Activated CD4-positive, CD25-positive, alpha-beta regulatory T cell treated with anti-CD3 and anti-CD28 coated beads, Interleukin-2, amount 50 U/mL, for 16 hours (primary cell): Measurements from ENCODE around the gene ENO2.

Experiments used
- DNase-seq: peaks from one replicate; pipeline ENCODE4 v3.0.0-alpha.2; 2020; ENCODE audit warnings: low read depth, low spot score

Gene ENO2

DNA sequence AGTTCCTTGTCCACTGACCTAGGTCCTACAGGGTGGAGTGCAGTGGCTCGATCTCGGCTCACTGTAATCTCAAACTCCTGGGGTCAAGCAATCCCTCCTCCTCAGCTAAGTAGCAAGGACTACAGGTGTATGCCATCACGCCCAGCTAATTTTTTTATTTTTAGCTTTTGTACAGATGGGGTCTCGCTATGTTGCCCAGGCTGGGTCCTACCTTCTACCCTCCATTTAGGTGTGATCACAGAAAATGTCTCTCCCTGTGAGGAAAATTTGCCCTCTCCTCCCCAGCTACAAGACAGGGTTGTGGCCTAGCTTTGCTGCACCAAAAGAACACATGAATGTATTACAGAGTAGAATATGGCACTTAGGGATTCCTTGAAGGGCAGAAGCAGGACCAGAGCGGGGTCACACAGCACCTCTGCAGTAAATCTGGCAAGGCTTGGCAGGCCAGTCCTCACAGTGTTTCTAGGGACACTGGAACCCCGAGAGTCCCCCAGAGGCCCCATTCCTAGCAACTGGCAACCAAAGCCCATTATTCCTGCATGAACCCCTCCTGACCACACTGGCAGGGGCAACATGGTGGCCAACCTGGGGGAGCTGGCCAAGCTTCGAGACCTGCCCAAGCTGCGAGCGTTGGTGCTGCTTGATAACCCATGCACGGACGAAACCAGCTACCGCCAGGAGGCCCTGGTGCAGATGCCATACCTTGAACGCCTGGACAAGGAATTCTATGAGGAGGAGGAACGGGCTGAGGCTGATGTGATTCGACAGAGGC, 2.0 kb upstream of the ENO2 start:
- no peak for DNase-seq

- no peak for DNase-seq
Observed at GRCh38 chr12:6914947-6915788, 788 bp downstream of the ENO2 start.

GRCh38 chr12:6915789-6916285, 1.5 kb downstream of the ENO2 start:
- no peak for DNase-seq

DNA sequence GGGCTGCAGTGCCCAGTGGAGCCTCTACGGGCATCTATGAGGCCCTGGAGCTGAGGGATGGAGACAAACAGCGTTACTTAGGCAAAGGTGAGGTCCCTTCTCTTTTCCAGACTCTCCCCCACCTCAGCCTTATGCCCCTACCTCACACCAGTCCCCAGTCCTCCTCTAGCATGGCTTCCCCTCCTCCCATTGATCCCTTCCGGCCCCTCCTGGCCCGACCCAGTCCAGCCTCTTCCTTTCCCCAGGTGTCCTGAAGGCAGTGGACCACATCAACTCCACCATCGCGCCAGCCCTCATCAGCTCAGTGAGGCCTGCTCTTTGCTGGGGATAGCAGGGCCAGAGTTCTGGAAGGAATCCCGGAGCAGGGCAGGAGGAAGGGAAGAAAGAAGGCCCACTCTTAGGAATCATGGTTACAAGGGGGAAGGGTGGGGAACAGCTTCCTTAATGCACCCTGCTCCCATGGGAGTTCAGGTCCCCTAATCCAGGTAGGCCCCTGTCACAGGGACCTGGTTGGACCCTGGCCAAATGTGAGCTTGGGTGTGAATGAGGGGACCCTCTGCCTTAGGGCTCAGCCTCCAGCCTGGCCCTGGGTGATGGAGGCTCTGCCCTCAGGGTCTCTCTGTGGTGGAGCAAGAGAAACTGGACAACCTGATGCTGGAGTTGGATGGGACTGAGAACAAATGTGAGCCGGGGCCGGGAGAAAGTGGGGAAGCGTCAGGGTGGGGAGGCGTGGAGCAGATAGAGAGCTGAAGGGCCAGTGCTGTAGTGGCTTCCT, 2.2 kb downstream of the ENO2 start:
- DNase-seq, result no peak

DNA sequence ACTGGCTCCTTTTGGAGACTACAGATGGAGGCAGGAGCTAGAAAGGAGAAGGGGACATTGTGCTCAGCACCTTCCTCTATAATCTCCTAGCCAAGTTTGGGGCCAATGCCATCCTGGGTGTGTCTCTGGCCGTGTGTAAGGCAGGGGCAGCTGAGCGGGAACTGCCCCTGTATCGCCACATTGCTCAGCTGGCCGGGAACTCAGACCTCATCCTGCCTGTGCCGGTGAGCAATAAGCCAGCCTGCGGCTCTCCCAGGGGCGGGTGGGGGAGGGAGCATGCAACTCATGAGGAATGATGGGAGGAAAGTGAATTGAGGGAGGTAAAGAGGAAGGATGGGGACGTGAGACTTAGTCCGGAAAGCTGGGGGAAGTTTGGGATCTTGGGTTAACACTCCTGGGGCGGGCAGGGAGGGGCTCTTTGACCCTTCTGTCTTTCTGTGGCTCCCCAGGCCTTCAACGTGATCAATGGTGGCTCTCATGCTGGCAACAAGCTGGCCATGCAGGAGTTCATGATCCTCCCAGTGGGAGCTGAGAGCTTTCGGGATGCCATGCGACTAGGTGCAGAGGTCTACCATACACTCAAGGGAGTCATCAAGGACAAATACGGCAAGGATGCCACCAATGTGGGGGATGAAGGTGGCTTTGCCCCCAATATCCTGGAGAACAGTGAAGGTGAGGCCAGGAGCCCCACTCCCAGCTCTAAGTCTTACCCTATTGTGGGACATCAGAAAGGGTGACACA, 3.3 kb downstream of the ENO2 start:
- DNase-seq, result no peak

DNA sequence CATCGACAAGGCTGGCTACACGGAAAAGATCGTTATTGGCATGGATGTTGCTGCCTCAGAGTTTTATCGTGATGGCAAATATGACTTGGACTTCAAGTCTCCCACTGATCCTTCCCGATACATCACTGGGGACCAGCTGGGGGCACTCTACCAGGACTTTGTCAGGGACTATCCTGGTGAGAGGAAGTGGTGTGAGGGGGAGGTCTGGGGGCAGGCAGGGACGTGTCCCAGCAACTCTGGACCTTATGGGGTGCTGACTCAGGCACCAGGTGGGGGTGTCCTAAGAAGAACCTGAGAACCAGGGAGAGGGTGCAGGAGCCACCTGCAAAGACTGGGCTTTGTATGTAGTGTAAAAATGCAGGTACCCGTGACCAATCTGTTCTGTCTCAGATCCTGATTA, 5.2 kb downstream of the ENO2 start:
- no peak for DNase-seq

- DNase-seq, result no peak
Observed at GRCh38 chr12:6921539-6921938, 7.2 kb downstream of the ENO2 start.

DNA sequence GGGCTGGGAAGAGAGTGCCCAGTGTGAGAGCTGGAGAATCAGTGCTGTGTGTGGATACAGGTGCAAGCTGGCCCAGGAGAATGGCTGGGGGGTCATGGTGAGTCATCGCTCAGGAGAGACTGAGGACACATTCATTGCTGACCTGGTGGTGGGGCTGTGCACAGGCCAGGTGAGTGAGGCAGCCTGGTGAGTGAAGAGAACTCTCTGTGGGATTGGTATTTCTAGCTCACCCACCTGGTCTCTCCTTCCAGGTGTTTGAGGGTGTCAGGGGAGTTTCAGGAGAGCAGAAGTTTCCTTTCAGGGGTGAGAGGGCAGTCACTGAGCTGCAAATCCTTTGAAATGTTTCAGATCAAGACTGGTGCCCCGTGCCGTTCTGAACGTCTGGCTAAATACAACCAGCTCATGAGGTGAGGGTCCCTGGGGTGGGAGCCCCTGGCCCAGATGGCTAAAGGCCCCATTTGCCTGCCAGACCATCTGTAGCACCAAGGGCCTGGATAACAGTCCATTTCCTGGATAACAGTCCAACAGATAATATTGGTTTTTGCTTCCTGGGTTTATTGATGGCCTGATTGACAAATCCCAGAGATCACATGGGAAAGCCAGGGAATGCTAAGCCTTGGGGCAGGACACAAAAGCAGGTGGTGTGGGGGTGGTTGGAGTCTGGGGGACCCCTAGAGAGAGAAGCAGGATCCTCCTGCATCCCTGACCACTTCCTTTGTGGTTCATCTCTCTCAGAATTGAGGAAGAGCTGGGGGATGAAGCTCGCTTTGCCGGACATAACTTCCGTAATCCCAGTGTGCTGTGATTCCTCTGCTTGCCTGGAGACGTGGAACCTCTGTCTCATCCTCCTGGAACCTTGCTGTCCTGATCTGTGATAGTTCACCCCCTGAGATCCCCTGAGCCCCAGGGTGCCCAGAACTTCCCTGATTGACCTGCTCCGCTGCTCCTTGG, 7.9 kb downstream of the ENO2 start:
- DNase-seq, result no peak

DNA sequence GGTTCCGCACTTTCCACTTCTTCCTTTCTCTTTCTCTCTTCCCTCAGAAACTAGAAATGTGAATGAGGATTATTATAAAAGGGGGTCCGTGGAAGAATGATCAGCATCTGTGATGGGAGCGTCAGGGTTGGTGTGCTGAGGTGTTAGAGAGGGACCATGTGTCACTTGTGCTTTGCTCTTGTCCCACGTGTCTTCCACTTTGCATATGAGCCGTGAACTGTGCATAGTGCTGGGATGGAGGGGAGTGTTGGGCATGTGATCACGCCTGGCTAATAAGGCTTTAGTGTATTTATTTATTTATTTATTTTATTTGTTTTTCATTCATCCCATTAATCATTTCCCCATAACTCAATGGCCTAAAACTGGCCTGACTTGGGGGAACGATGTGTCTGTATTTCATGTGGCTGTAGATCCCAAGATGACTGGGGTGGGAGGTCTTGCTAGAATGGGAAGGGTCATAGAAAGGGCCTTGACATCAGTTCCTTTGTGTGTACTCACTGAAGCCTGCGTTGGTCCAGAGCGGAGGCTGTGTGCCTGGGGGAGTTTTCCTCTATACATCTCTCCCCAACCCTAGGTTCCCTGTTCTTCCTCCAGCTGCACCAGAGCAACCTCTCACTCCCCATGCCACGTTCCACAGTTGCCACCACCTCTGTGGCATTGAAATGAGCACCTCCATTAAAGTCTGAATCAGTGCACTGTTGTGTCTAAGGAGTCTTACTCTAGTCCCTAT, 8.8 kb downstream of the ENO2 start:
- DNase-seq, result no peak

- no peak for DNase-seq
Observed at GRCh38 chr12:6923851-6924250, 9.5 kb downstream of the ENO2 start.

DNA sequence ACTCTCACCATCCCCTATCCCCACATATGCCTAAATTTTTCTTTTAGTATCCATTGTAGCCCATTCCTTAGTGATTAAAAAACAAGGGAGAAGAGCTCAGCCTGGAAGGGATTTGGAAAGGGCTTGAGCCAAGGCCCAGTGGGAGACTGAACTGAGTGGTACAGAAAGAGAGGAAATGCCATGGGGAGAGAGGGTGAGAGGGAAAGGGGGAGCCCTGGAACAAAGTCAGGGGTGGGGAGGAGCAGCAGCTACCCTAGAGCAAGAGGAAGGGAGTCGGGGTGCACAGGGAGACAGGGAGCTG, 10.8 kb downstream of the ENO2 start:
- no peak for DNase-seq

GRCh38 chr12:6925540-6926279, 11.3 kb downstream of the ENO2 start:
- no peak for DNase-seq

DNA sequence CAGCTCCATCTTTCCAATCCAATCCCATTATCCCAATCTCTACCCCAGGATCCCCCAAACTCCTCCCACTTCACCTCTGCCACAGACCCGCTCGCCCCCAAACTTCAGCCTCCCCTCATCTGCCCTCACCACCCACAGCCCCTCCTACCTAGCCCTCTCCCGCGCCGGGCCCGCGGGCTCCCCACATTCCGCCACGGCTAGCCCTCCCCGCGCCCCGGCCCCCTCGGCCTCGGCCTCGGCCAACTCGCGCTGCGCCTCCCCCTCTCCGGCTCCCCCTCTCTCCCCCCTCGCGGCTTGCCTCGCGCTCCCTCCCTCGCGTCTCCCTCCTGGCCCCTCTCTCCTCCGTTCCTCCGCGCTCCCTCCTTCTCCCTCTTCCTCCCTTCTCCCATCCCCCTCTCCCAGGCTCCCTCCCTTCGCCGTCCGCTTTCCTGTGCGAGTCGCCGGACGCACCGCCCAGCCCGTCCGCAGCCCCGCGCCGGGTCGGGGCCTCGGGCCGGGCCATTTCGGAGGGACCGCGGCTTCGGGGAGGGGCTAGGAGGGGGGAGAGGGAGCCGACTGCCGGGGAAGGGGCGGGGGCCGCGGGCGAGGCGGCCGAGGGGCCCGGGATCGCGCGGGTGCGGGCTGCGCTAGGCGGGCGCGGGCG, 13.1 kb downstream of the ENO2 start, which contains the start of gene ATN1:
ATN1 (plus strand) TSS at position 581 of the 643 bp plus-strand sequence. CDS start 6,043 bp downstream, outside the sequence.
- DNase-seq, result no peak

GRCh38 chr12:6928022-6928702, 13.8 kb downstream of the ENO2 start:
- DNase-seq, result no peak

DNA sequence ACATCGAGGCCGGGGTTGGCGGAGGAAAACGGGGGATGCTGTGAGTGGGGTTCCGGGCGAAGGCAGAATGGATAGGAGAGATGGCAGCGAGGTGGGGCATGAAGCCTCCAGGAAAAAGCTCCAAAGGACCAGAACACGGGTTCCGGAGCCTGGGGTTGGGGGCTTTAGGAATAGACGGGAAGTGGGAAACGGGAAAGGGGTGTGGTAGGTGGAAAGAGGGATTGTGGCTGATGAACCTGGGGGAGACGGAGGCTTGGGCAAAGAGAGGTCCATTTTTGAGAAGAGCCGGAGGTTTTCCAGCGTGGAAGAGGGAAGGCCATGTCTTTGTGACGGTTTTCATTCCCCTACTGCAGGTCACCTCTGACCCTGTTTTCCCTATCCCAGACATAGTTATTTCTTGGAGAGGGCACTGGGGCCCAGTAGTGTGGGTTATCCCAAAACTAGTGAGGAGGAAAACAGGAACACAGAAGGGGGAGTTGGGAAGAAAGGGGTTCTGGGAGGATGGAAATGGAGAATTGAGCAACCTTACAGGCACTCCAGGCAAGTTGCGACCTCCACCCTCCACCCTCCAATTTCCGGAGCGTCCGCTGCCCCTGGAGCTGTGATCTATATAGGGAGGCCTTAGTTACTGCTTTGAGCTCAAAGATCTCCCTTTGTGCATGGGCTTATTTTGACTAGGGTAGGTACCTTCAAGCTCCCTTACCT, 14.5 kb downstream of the ENO2 start:
- DNase-seq, result no peak

- no peak for DNase-seq
Observed at GRCh38 chr12:6929466-6930452, 15.4 kb downstream of the ENO2 start.
